NCI-H1092 (cell line): ENCODE data around the gene EFNB2.

ENCODE experiments used
- DNase-seq: peaks from one replicate; lab custom pipeline; 2025; lab: John Stamatoyannopoulos, UW

EFNB2 gene

GRCh38 chr13:106484084-106484483 is 51.4 kb downstream of the EFNB2 start:
- DNase-seq: no peak

DNA sequence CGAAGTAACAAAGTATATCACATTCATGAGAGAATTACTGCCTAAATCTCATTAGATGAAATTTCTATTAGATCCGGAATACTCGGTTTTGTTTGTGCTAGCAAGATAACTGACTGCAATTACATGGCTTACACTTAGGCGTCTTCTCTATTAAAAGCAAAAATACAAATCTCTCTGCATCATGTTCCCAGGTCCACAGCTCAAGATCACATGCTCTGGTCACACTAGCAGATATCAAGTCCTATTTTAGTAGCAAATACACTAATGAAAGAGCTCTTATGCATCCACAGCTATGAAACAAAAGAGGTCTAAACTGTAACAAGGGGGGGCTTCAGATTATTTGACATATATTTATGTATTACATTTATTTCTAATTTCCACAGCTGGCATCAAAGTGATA is 53.5 kb downstream of the EFNB2 start:
- DNase-seq: no peak

DNA sequence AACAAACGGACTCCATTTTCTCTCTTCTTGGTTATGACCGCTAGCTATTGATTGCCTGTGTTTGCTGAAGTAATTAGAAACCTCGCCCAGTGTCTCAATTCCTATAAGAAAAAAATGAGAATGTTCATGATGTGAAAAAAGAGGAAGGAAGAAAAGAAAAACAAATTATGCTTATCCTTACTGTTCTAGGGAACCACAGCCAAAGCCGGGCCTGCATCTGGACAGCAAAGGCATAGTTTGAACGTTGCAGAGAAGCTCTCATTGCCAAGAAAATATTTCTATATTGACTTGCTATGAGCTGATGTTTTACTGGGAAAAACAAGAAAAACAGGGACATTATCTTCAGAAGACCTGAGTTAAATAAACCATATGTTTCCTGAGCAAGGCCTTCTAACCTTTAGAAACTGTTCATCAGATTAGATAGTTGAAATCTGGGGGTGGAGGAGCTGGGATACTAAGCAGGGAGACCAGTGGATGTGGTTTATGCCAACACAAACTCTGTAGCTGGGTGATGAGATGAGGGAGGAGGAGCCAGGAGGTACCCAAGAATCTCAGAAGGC is 55.0 kb downstream of the EFNB2 start:
- no peak for DNase-seq

- no peak for DNase-seq
Observed at GRCh38 chr13:106479929-106480328, 55.5 kb downstream of the EFNB2 start.

- DNase-seq: no peak
Observed at GRCh38 chr13:106478116-106478515, 57.3 kb downstream of the EFNB2 start.

GRCh38 chr13:106477303-106477702 is 58.2 kb downstream of the EFNB2 start:
- no peak for DNase-seq

- DNase-seq: no peak
Observed at GRCh38 chr13:106475852-106476251, 59.6 kb downstream of the EFNB2 start.

- no peak for DNase-seq
Observed at GRCh38 chr13:106474912-106475311, 60.5 kb downstream of the EFNB2 start.

DNA sequence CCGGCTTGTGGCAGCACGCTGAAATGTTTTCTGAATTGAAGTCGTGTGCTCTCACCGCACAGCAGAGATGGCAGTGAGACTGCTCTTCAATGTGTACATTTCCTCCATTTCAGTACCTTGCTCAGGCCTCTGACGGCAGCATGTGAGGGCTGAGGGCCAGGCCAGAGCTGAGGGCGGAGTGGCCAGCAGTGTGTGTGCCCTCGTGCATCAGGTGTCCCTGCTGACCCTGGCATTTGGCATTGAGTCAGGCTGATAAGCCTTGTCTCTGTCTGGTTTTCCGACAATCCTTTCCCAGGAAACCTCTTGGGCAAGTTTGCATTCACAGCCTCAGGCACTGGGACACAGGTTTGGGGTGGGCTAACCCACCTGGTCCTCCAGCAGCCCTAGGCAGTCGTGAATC is 62.3 kb downstream of the EFNB2 start:
- DNase-seq: no peak

- no peak for DNase-seq
Observed at GRCh38 chr13:106472621-106473020, 62.8 kb downstream of the EFNB2 start.

- no peak for DNase-seq
Observed at GRCh38 chr13:106471957-106472543, 63.4 kb downstream of the EFNB2 start.

- DNase-seq: no peak
Observed at GRCh38 chr13:106470576-106470975, 64.9 kb downstream of the EFNB2 start.

- DNase-seq: no peak
Observed at GRCh38 chr13:106468744-106469590, 66.5 kb downstream of the EFNB2 start.

DNA sequence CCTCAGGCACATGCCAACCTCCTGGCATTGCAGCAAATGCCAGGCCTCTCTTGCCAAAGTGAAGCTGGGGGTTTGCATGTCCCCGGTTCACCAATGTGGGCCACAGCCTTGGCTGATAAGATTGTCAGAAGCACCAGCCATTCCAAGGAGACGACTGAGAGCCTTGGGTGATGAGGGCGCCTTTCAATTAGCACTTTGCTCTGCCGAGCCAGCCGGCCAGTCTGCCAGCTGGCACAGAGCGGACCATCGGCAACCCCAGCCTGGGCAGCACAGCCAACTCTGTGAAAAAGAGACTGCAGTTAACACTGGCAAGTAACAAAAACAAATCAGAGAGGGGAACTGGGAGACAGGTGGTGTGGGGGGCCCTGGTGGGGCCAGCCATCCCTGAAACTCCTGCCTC is 67.3 kb downstream of the EFNB2 start:
- no peak for DNase-seq

- DNase-seq: no peak
Observed at GRCh38 chr13:106467427-106468122, 67.9 kb downstream of the EFNB2 start.

- DNase-seq: no peak
Observed at GRCh38 chr13:106466691-106467426, 68.6 kb downstream of the EFNB2 start.

- no peak for DNase-seq
Observed at GRCh38 chr13:106464076-106464475, 71.4 kb downstream of the EFNB2 start.

DNA sequence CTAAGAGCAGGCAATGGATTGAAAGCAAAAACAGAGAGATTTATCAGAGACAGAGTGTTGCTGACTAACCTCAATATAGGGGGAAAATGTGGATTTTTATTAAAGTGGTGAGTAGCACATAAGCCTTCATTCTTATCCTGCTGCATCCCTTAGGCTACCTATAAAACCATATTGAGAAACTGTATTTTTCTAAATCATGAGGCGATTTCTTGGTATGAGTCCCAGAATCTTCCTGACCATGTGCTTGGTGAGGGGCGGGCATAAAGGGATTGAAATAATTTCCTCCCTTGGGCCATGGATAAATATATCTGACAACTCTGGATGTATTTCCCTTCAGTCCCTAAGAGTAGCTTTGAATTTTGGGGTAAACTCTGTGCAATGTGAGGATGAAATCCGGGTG is 72.8 kb downstream of the EFNB2 start:
- no peak for DNase-seq

DNA sequence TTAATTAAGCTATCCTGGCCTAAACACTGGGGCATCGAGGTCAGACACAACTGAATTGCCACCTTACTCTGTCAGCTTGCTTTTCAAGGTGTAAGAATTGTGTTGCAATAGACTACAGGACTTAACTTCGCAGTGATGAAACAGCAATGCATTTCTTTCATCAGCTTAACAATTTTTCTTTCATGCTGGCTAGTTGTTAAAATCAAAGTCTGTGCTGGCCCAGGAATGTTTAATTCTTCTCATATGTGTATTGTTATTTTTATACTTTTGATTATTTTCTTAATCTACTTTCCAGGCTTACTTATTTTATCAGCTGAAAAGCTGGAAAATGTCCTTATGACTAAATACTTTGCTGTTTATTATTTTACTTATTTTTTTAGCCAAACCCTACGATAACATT is 79.7 kb downstream of the EFNB2 start:
- DNase-seq: no peak

GRCh38 chr13:106455190-106455589 is 80.3 kb downstream of the EFNB2 start:
- no peak for DNase-seq

DNA sequence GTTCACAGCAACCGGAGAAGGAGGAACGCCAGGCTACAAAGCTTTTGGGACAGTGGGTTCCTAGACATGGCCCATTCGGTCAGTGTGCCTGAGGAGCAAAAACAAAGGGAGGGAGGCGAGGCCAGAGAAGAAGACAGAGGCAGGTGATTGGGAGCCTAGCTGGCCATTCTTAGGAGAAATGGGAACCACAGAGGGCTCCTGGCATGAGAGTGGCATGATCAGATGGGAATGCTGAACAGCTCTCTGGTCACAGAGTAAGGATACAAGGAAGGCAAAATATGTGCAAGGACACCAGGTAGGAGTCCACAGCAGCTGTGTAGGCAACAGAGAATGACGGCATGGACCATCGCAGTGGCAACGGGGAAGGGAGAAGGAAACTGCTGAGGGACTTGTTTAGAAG is 82.4 kb downstream of the EFNB2 start:
- DNase-seq: no peak

DNA sequence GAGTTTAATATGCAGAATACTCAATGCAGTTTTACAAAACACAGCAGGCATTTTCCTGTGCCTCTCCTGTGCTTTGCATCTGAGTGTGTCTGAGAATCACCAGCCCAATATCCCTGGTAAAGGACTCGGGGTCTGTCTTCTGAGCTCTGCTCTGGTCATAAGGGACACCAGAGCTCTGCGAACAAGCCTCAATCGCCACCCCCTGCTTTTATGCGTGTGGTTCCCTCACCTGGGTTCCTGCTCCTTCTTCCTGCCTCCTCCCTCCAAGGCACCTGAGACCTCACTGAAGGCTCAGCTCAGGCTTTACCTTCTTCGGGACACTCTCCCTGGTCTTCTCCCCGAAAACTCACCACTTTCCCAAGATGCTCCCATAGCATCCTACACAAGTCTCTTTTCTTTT is 84.5 kb downstream of the EFNB2 start:
- DNase-seq: no peak
